GM18858 (cell line): ENCODE results near the gene INPP4B.

Source experiments
- ATAC-seq: cut with Tn5 transposase; IDR thresholded peaks from one replicate; pipeline ENCODE4 v1.9.1; 2021; ENCODE audit not compliant: unreplicated experiment

Gene INPP4B

DNA sequence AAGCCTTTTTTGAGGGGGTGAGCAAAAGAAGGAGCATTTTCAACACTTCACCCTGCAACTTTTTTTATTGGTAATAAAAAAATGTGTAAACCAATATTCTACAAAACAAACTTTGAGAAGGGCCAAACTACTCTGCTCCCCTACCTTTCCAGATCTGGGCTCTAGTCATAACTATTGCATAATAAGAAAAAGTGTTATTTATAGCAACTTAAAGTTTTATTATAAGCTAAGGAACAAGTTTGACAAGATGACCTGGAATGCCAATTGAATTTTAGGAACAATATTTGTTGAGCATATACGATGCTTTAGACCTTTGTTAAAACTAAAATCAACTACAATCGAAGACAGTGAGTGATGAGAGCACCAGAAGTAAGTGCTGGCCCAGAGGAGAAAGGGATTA is 800.1 kb downstream of the INPP4B start:
- no peak for ATAC-seq

DNA sequence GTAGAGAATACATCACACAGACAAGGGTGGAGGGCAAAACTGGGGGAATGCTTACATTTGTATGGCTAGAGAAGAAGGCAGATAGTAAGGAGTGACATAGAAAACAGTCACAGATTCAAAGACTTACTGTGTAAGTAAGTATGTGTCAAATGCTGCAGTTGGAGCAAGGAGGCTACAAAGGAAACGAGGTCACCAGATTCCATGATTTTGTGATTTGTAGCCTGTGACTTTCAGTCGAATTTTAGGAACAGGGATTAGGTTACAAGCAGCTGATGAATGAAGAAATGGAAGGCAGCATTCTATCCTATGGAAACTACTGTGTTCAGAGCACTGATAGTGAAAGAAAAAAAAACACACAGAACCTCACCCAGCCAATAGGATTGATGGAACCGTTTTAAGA is 801.8 kb downstream of the INPP4B start:
- ATAC-seq, result no peak

DNA sequence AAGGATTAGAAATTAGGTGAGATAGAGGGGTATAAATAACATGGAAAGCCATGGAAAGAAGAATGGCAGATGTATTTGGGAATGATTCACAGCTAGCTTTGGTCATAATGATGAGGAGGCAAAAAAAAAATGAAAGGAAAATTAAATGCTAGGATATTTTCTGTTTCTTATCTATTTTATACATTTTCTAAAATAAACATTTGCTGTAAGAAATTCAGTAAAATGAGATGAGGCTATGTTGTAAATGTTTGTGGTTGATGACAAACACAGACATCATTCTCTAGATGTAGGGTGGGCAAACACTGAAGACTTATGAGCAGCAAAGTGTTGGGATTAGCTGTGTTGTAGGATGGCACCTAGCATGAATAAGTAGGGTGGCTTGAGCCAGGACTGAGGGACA is 802.6 kb downstream of the INPP4B start:
- no peak for ATAC-seq

DNA sequence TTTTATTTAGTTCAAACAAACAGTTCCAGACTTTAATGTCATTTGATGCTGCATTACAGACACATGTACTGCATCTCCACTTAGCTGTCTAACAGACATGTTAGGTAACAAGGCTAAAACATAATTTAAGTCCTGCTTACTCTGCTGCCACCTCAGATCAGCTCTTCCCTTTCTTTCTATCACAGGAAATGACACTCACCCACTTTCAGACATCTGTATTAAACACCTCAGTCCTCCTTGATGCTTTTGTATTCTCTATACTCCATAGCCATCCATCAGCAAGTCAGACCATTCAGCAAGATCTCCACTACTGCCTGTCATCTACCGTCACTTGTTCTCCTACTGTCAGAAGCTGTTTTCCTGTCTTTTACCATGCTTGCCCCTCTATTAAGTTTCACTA is 804.3 kb downstream of the INPP4B start:
- ATAC-seq, result no peak

DNA sequence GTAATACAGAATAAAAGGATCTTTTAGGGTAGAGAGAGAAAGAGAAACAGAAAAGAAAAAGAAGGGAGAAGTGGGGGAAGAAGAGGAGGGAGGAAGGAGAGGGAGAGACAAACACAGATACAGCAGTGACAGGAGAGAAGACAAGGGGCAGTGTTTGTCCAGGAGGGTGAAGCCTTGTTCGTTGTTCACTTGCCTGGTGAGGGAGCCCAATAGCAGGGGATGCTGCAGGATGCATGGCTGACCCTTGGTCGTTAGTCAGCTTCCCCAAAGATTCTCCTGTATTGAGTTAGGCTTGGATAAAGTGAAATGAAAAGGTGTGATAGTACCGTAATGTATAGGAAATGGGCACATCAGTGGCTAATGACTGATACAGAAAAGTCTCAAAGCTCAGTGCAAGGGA is 806.1 kb downstream of the INPP4B start:
- ATAC-seq, result no peak

DNA sequence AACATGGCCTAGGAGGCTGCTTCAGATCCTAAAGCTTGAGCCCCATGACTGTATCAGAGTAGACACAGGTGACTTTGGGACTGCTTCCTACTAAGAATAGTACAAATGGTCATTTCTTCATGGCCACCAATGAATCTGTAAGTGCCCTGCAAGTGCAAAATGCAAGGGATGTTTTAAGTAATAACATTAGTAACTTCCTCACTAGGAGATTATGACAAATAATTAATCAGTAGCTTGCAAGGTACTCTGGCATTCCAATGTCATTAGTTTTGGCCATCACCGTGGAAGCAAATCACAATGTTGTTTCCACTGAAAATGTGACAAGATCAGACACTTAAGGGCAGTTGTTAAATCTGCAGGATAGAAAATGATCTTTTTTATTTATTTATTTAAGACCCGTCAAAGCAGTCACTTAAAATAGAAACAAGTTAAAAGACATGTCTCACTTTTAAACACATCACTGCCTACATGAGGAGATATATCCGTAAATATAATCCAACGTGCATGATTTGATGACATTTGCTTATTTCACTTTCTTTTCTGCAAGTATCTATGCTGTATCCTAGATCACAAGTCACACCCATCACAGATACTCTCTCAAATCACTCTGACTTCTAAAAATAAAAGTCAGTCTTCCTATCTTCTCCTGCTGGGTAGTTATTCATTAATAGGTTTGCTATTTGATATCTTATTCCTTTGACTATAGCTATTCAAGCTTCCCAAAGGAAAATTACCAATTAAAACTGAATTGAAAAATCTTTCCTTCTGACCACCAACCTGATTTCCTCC is 809.1 kb downstream of the INPP4B start:
- no peak for ATAC-seq

DNA sequence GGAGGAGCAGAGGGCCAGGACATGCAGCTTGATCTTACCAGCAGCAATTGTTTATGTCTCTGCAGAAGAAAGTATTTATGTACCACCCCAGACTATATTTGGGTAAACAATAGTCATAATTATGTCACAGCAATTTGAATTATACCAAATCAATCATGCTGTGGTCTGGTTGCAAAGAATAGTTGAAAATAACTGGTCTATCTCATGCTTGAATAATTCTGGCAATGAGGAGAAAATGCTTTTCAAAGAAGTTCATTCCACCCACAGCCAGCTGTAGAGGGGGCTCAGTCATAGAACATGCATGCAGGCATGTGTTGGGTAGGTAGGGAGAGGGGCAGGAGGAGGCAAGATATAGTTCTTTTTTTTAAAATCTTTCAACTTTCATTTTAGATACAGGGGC is 810.5 kb downstream of the INPP4B start:
- ATAC-seq, result no peak

DNA sequence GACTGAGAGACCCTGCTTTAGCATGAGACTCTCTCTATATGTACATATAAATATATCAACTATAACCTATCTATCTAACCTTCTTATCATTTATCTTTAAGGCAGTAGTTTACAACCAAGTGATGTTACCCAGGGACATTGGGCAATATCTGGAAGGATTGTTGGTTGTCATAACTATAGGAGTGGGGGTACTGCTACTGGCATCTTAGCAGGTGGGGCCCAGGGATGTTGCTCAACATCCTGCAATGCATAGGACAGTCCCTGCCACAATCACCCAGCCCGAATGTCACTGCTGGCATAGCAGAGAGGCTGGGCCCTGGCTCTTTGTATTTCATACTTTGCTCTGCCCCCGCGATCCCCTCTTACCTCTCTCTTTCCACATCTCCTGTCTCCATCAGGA is 812.0 kb downstream of the INPP4B start:
- ATAC-seq, result no peak

DNA sequence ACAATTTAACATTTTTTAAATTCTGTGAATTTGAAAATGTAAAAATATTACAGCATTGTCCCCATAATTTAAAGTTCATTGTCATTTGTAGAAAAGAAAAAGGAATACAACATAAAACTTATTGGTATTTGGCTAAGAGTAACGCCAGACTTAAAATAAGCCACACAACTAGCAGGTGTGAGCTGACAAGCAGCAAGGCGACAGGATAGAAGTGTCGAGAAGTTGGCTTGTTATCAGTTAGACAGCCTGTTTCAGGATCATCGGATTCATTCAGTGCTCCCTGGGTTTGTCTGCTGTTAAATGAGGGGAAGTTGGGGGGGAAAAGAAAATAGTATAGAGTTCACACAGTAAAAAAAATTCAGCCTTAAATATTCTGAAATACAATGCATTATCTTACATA is 816.1 kb downstream of the INPP4B start:
- no peak for ATAC-seq

DNA sequence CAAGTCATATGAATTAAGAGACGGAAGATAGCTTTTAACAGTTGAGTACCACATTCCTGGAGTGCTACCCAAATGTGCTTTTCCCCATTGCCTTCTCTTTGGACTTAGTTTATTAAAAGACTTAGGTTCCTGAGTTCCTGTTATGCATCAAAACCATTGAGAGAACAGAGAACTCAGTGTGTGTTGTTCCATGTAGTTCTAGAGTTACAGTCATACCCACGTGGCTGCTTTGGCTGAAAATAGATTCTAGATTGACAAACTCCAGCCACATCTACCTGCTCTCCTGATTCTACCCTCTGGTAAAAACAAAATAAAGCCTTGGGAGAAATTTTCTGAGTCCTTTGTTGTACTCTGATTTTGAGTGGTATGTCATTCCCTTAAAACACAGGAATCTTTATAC is 824.3 kb downstream of the INPP4B start:
- no peak for ATAC-seq

DNA sequence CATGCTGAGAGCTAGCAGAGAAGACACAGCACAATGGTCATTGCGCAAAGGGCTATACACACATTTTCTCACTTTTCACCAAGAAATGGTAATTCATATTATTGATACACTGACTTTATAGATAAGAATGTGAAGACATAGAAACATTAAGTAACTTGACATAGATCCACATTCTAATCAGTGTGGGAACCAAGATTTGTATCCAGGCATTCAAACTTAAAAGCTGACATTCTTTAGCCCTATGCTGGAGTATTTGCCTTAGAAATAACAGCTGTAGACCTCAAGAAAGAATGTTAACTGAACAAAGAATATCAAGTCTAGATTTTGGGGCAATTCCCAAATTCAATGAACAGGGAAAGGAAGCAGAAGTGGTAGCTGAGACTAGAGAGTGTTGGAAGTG is 824.9 kb downstream of the INPP4B start:
- no peak for ATAC-seq

DNA sequence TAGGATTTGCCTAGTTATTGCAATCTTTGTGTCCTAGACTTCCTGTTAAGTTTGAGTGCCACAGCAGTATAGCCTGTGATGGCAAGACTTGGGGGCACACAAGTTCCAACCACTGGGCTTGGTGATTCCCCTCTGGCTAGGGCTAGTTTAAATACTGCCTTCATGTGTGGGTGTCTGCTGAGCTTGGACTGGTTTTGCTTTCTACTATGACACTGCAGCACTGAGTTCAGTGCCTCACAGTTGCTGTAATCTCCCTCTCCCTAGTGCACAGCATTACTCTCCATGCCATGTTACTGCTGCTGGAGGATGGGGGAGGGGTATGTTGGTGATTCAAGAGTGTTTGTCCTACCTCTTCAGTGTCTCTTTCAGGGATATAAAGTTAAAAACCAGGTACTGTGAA is 830.1 kb downstream of the INPP4B start:
- ATAC-seq, result no peak

DNA sequence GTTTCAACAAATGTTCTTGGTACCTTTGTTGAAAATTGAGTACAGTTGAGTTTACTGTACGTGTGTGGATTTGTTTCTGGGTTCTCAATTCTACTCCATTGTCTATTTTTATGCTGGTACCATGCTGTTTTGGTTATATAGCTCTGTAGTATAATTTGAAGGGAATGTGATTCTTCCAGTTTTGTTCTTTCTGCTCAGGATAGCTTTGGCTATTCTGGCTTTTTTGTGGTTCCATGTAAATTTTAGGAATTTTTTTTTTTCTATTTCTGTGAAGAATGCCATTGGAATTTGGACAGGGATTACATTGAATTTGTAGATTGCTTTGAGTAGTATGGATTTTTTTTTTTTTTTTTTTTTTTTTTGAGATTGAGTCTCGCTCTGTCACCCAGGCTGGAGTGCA is 836.4 kb downstream of the INPP4B start:
- no peak for ATAC-seq

DNA sequence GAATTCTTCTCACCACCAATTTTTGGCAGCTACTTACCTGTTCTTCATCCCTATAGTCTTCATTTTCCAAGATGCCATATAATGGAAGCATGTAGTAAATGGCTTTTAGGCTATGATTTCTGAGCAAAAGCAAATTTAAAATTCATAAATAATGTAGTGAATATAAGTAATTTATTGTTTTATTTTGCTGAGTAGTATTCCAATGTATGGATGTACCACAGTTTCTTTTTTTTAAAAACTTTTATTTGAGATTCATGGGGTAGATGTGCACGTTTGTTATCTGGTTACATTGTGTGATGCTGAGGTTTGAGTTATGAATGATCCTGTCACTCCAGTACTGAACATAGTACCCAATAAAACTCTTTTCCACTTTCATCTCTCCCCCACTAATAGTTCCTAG is 840.6 kb downstream of the INPP4B start:
- no peak for ATAC-seq

DNA sequence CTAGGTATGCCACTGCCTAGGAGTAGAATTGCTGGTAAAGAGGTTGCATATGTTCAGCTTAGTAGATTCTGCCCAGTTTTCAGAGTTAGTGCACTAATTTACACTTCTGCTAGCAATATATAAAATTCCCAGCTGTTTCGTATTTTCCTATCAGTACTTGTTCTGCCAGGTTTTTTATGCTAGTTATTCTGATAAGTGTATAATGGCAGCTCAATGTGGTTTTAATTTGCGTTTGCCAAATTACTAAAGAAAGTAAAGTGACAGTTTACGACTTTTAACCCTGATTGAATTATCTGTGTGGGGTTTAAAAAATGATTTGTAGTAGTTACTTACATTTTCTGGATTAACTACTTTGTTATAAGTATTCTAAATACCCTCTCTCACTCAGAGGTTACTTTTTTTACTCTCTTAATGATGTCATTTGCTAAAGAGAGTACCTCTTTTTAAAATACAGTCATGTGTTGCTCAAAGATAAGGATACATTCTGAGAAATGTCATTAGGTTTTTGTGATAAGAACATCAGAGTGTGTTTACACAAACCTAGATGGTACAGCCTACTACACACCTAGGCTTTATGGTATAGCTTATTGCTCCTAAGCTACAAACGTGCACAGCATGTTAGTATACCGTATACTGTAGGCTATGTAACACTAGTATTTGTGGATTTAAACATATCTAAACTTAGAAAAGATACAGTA is 846.5 kb downstream of the INPP4B start:
- ATAC-seq, result no peak

DNA sequence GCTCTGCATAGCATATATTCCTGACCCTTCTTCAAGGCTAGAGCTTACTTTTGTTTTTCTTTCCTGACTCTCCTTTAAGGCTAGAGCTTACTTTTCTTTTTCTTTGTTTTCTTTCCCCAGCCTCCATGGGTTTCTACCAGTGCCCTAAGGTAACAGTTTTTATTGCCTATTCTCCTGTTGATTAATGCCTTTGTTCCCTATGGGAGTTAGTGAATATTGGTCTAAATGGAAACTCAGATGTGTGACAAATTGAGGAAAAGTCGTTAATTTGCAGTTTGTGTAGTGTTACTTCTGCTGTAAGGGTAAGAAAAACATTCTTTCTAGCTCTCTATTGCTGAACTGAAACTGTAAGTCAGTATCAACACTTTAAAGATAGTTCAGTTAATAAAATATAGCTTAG is 851.0 kb downstream of the INPP4B start:
- ATAC-seq, result no peak

DNA sequence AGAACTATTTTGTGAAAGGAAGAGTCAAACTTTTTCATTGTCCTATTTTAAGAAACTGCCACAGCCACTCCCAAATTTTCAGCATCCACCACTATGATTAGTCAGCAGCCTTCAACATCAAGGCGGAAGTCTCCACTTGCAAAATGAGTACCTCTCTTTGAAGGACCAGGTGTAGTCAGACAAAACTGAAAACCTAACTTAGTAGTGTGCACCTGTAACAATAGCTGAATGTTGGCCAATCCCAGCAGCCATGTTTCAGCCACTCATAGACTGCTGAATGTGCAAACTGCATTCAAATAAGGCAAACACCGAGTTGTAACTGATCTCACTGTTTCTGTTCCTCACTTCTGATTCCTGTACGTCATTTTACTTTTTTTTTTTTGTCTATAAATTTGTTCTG is 868.7 kb downstream of the INPP4B start:
- no peak for ATAC-seq
